Liver (tissue), 9 donors: ENCODE results near the gene SOX6. TPM values are rescaled to one million over a fixed set of nuclear protein-coding genes. Genes with fewer than 3 reads are reported as not detected.

Experiments used
- DNase-seq: peaks from one replicate; pipeline ENCODE4 v3.0.0-alpha.2; 2017; ENCODE audit warnings: low spot score
- H3K27ac ChIP-seq, 2 donors: one replicate each; pipeline ENCODE4 v1.7.0; 2013; ENCODE audit warnings: inconsistent platforms in 2 of 2, low read length in 2 of 2, control low read depth in 1 of 2, low read depth in 1 of 2, mild to moderate bottlenecking in 1 of 2
- H3K27me3 ChIP-seq, 4 donors: one replicate each; pipeline versions ENCODE4 v1.6.1 to v1.7.0; 2013; ENCODE audit warnings: low read length in 3 of 4, inconsistent platforms in 1 of 4, mild to moderate bottlenecking in 1 of 4, moderate library complexity in 1 of 4; ENCODE audit not compliant: control insufficient read depth in 4 of 4, insufficient read depth in 4 of 4
- H3K36me3 ChIP-seq, 4 donors: one replicate each; pipeline versions ENCODE4 v1.6.1 to v1.7.0; 2013; ENCODE audit warnings: low read length in 3 of 4, mild to moderate bottlenecking in 3 of 4, low read depth in 1 of 4, moderate library complexity in 1 of 4; ENCODE audit not compliant: control insufficient read depth in 4 of 4, insufficient read depth in 3 of 4
- H3K4me1 ChIP-seq, 4 donors: one replicate each; pipeline versions ENCODE4 v1.6.1 to v1.7.0; 2013; ENCODE audit warnings: low read length in 3 of 4, mild to moderate bottlenecking in 3 of 4, moderate library complexity in 1 of 4; ENCODE audit not compliant: control insufficient read depth in 4 of 4, insufficient read depth in 4 of 4
- H3K4me3 ChIP-seq, 3 donors: one replicate each; pipeline versions ENCODE4 v1.6.1 to v1.7.0; 2013; ENCODE audit warnings: low read length in 3 of 3, control low read depth in 1 of 3, low read depth in 1 of 3, mild to moderate bottlenecking in 1 of 3
- H3K9ac ChIP-seq, 2 donors: one replicate each; pipeline ENCODE4 v1.7.0; 2013; ENCODE audit warnings: low read length in 2 of 2, mild to moderate bottlenecking in 2 of 2, moderate library complexity in 2 of 2, control low read depth in 1 of 2, low read depth in 1 of 2
- H3K9me3 ChIP-seq, 4 donors: one replicate each; pipeline versions ENCODE4 v1.6.1 to v1.7.0; 2013; ENCODE audit warnings: low read length in 3 of 4; ENCODE audit not compliant: control insufficient read depth in 4 of 4
- ATF3 ChIP-seq: IDR thresholded peaks from 2 replicates; pipeline ENCODE4 v1.6.1; 2016; ENCODE audit warnings: antibody characterized with exemption
- EGR1 ChIP-seq, 2 donors: IDR thresholded peaks; 2 replicates each; pipeline ENCODE4 v1.6.1; 2016 to 2018; ENCODE audit warnings: antibody characterized with exemption in 2 of 2, low read depth in 2 of 2
- FOXA2 ChIP-seq: IDR thresholded peaks from 2 replicates; pipeline ENCODE4 v1.6.1; 2016; ENCODE audit warnings: antibody characterized with exemption
- GABPA ChIP-seq, 2 donors: IDR thresholded peaks in 1 of 2; conservative IDR thresholded peaks in 1 of 2; 2 replicates each; pipeline ENCODE4 v1.6.1; 2016; ENCODE audit warnings: antibody characterized with exemption in 2 of 2, mild to moderate bottlenecking in 1 of 2, moderate library complexity in 1 of 2
- HNF4G ChIP-seq: IDR thresholded peaks from 2 replicates; pipeline ENCODE4 v1.6.1; 2016; ENCODE audit warnings: antibody characterized with exemption
- RAD21 ChIP-seq, 2 donors: IDR thresholded peaks; 2 replicates each; pipeline ENCODE4 v1.6.1; 2016; ENCODE audit warnings: antibody characterized with exemption in 2 of 2, mild to moderate bottlenecking in 2 of 2
- RXRA ChIP-seq, 2 donors: IDR thresholded peaks; 2 replicates each; pipeline ENCODE4 v1.6.1; 2017 to 2018; ENCODE audit warnings: antibody characterized with exemption in 2 of 2, mild to moderate bottlenecking in 1 of 2
- SP1 ChIP-seq: IDR thresholded peaks from 2 replicates; pipeline ENCODE4 v1.6.1; 2018; ENCODE audit warnings: antibody characterized with exemption, mild to moderate bottlenecking
- TAF1 ChIP-seq: conservative IDR thresholded peaks from 2 replicates; pipeline ENCODE4 v1.6.1; 2016; ENCODE audit warnings: antibody characterized with exemption, mild to moderate bottlenecking
- YY1 ChIP-seq: IDR thresholded peaks from 2 replicates; pipeline ENCODE4 v1.6.1; 2016; ENCODE audit warnings: antibody characterized with exemption, mild to moderate bottlenecking
- WGBS: extraction: QIAGEN DNeasy Blood & Tissue Kit; methylation state at CpG from one replicate; pipeline ENCODE4 v1.1.7; 2013; 5-methylcytosine and 5-hydroxymethylcytosine counted together
- polyA plus RNA-seq, 2 donors: library from polyadenylated mRNA; stranded (reverse) in 1 of 2; unstranded in 1 of 2; fragments of 200-250 nt in 1 of 2; fragments of >200 nt in 1 of 2; fragmentation: Nextera tagmentation in 1 of 2; extraction: Ambion mirVana in 1 of 2; gene quantifications; one replicate each; pipeline versions ENCODE4 v1.2.1 to v1.2.3, GENCODE V29; 2013 to 2015
- total RNA-seq, 2 donors: library from RNA; depleted of rRNA; stranded (reverse); fragments of >200 nt; gene quantifications; one replicate each; pipeline ENCODE4 v1.2.3, GENCODE V29; 2014
- TF ChIP-seq, protein P1 (sequence below): IDR thresholded peaks from 2 replicates; pipeline ENCODE4 v1.6.1; 2016; ENCODE audit warnings: antibody characterized with exemption, mild to moderate bottlenecking
- TF ChIP-seq, protein P2 (sequence below): fragments of 150-350 bp; IDR thresholded peaks from 2 replicates; pipeline ENCODE4 v1.5.1; 2017; ENCODE audit warnings: improper control_type of control experiment, low read depth, low read length; ENCODE audit not compliant: missing input control
- TF ChIP-seq, protein P3 (sequence below): IDR thresholded peaks from 2 replicates; pipeline ENCODE4 v1.6.1; 2016; ENCODE audit warnings: antibody characterized with exemption
- donor health status: healthy.
- donor health status: healthy.
- donor health status: healthy.
- donor health status: healthy.
- donor health status: healthy.

The SOX6 gene
- total and polyA plus RNA-seq, 4 donors = 2.4 to 111 (median 14.8) TPM

DNA sequence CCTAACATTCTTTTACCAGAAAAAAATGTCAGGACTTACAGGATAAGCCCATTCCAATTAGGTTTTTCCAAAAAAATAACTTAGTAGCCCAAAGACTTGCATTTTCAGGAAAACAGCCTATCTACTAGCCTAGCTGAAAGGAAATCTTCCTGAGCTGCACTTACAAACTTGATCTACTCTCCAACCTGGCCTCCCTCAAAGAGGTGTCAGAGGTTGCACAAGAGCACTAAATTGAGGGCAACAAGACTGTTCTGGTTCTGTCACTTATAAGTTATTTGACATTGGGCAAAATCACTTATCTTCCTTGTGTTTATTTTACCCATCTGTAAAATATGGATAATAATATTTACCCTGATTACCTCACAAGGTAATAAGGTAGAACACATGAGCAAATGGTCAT, 7.9 kb upstream of the SOX6 start:
- Histone ChIP-seq H3K9me3 (no peaks in the 10 kb centered on the region), H3K4me3 (no peak overlapping the region), H3K9ac (no peak overlapping the region), H3K36me3 (no peaks in the 10 kb centered on the region), H3K4me1 (peaks cover 0 to under 1% (median 0%) of the 10 kb centered on the region in 4 donors), H3K27me3 (no peaks in the 10 kb centered on the region), H3K27ac (no peak overlapping the region)
- TF ChIP-seq SP1 (no peak), RXRA (IDR thresholded peaks at IDR 0.05) (no peak), RAD21 (IDR thresholded peaks at IDR 0.05) (no peak), YY1 (no peak)
- TF ChIP-seq, protein P1, sequence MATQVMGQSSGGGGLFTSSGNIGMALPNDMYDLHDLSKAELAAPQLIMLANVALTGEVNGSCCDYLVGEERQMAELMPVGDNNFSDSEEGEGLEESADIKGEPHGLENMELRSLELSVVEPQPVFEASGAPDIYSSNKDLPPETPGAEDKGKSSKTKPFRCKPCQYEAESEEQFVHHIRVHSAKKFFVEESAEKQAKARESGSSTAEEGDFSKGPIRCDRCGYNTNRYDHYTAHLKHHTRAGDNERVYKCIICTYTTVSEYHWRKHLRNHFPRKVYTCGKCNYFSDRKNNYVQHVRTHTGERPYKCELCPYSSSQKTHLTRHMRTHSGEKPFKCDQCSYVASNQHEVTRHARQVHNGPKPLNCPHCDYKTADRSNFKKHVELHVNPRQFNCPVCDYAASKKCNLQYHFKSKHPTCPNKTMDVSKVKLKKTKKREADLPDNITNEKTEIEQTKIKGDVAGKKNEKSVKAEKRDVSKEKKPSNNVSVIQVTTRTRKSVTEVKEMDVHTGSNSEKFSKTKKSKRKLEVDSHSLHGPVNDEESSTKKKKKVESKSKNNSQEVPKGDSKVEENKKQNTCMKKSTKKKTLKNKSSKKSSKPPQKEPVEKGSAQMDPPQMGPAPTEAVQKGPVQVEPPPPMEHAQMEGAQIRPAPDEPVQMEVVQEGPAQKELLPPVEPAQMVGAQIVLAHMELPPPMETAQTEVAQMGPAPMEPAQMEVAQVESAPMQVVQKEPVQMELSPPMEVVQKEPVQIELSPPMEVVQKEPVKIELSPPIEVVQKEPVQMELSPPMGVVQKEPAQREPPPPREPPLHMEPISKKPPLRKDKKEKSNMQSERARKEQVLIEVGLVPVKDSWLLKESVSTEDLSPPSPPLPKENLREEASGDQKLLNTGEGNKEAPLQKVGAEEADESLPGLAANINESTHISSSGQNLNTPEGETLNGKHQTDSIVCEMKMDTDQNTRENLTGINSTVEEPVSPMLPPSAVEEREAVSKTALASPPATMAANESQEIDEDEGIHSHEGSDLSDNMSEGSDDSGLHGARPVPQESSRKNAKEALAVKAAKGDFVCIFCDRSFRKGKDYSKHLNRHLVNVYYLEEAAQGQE = no peak
- no peak for DNase-seq

DNA sequence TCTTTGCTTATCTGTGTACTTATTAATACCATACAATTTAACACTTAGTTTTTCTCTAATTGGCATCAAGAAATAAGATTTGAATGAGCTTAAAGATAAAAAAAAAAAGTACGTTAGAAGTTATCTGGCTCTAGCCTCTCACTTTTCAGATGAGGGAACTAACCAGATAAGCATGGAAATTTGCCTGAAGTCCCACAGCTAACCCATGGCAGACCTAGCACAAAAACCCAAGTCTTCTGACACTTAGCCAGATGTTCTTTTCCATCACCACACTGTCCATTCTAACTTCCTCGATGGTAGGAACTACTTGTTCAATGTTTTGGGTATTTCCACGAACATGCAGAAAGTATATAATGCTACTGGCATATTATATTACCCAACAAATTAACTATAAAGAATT, 7.4 kb upstream of the SOX6 start:
- Histone ChIP-seq H3K4me1 (peaks cover 0 to 6% (median 0%) of the 10 kb centered on the region in 4 donors), H3K9ac (no peak overlapping the region), H3K4me3 (no peak overlapping the region), H3K27me3 (no peaks in the 10 kb centered on the region), H3K36me3 (no peaks in the 10 kb centered on the region), H3K27ac (no peak overlapping the region), H3K9me3 (no peaks in the 10 kb centered on the region)
- no peak for DNase-seq
- no peak for TF ChIP-seq RAD21 (IDR thresholded peaks at IDR 0.05)
- no peak for TF ChIP-seq EGR1 (IDR thresholded peaks at IDR 0.05; ENCODE audit: low read depth in 2 of 2)
- TF ChIP-seq, protein P1 = no peak
- no peak for TF ChIP-seq FOXA2
- TF ChIP-seq GABPA (IDR thresholded peaks at IDR 0.05 in 1 of 2, conservative IDR thresholded peaks at IDR 0.05 in 1 of 2) = no peak
- TF ChIP-seq, protein P2, sequence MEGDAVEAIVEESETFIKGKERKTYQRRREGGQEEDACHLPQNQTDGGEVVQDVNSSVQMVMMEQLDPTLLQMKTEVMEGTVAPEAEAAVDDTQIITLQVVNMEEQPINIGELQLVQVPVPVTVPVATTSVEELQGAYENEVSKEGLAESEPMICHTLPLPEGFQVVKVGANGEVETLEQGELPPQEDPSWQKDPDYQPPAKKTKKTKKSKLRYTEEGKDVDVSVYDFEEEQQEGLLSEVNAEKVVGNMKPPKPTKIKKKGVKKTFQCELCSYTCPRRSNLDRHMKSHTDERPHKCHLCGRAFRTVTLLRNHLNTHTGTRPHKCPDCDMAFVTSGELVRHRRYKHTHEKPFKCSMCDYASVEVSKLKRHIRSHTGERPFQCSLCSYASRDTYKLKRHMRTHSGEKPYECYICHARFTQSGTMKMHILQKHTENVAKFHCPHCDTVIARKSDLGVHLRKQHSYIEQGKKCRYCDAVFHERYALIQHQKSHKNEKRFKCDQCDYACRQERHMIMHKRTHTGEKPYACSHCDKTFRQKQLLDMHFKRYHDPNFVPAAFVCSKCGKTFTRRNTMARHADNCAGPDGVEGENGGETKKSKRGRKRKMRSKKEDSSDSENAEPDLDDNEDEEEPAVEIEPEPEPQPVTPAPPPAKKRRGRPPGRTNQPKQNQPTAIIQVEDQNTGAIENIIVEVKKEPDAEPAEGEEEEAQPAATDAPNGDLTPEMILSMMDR = no peak
- TF ChIP-seq HNF4G = no peak
- TF ChIP-seq YY1 = no peak
- TF ChIP-seq, protein P3, sequence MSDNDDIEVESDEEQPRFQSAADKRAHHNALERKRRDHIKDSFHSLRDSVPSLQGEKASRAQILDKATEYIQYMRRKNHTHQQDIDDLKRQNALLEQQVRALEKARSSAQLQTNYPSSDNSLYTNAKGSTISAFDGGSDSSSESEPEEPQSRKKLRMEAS = no peak
- TF ChIP-seq SP1 = no peak
- TF ChIP-seq TAF1 = no peak
- TF ChIP-seq ATF3 = no peak
- WGBS = 86% methylated on average over 3 of the region's 3 CpGs
